Measurements from ENCODE around the gene RASA2.

- TF ChIP-seq CTCF (optimal IDR thresholded peaks at IDR 0.05 in 1 of 3, IDR thresholded peaks at IDR 0.05 in 1 of 3, conservative IDR thresholded peaks at IDR 0.05 in 1 of 3; ENCODE audit: extremely low read depth in 1 of 3, insufficient read depth in 2 of 3, low read length in 3 of 3) (no peak), EZH2 (IDR thresholded peaks at IDR 0.05; ENCODE audit: low read length) (no peak)
Observed at GRCh38 chr3:141471160-141471559, 15.7 kb upstream of the RASA2 start.
